Liver (tissue), 3 donors: ENCODE data around the gene SGK2.

Experiments used
- ATF3 ChIP-seq: IDR thresholded peaks from 2 replicates; pipeline ENCODE4 v1.6.1; 2016; ENCODE audit warnings: antibody characterized with exemption
- CTCF ChIP-seq: fragments of 150-350 bp; IDR thresholded peaks from 2 replicates; pipeline ENCODE4 v1.5.1; 2017; ENCODE audit warnings: improper control_type of control experiment, low read depth, low read length; ENCODE audit not compliant: missing input control
- EGR1 ChIP-seq, 2 donors: IDR thresholded peaks; 2 replicates each; pipeline ENCODE4 v1.6.1; 2016 to 2018; ENCODE audit warnings: antibody characterized with exemption in 2 of 2, low read depth in 2 of 2
- GABPA ChIP-seq, 2 donors: IDR thresholded peaks in 1 of 2; conservative IDR thresholded peaks in 1 of 2; 2 replicates each; pipeline ENCODE4 v1.6.1; 2016; ENCODE audit warnings: antibody characterized with exemption in 2 of 2, mild to moderate bottlenecking in 1 of 2, moderate library complexity in 1 of 2
- HNF4G ChIP-seq: IDR thresholded peaks from 2 replicates; pipeline ENCODE4 v1.6.1; 2016; ENCODE audit warnings: antibody characterized with exemption
- MAX ChIP-seq: IDR thresholded peaks from 2 replicates; pipeline ENCODE4 v1.6.1; 2016; ENCODE audit warnings: antibody characterized with exemption
- RAD21 ChIP-seq, 2 donors: IDR thresholded peaks; 2 replicates each; pipeline ENCODE4 v1.6.1; 2016; ENCODE audit warnings: antibody characterized with exemption in 2 of 2, mild to moderate bottlenecking in 2 of 2
- REST ChIP-seq: IDR thresholded peaks from 2 replicates; pipeline ENCODE4 v1.6.1; 2016; ENCODE audit warnings: antibody characterized with exemption, mild to moderate bottlenecking
- RXRA ChIP-seq, 2 donors: IDR thresholded peaks; 2 replicates each; pipeline ENCODE4 v1.6.1; 2017 to 2018; ENCODE audit warnings: antibody characterized with exemption in 2 of 2, mild to moderate bottlenecking in 1 of 2
- SP1 ChIP-seq: IDR thresholded peaks from 2 replicates; pipeline ENCODE4 v1.6.1; 2018; ENCODE audit warnings: antibody characterized with exemption, mild to moderate bottlenecking
- TAF1 ChIP-seq: conservative IDR thresholded peaks from 2 replicates; pipeline ENCODE4 v1.6.1; 2016; ENCODE audit warnings: antibody characterized with exemption, mild to moderate bottlenecking
- YY1 ChIP-seq: IDR thresholded peaks from 2 replicates; pipeline ENCODE4 v1.6.1; 2016; ENCODE audit warnings: antibody characterized with exemption, mild to moderate bottlenecking
- donor health status: healthy.
- donor health status: healthy.

GRCh38 chr20:43570496-43570895 is 11.7 kb downstream of the SGK2 start:
- no peak for TF ChIP-seq CTCF
- no peak for TF ChIP-seq ATF3
- no peak for TF ChIP-seq GABPA (IDR thresholded peaks at IDR 0.05 in 1 of 2, conservative IDR thresholded peaks at IDR 0.05 in 1 of 2)
- TF ChIP-seq RAD21 (IDR thresholded peaks at IDR 0.05) = no peak
- TF ChIP-seq EGR1 (IDR thresholded peaks at IDR 0.05; ENCODE audit: low read depth in 2 of 2) = no peak
- peak in 1 of 2 donors; percentile 6 for TF ChIP-seq RXRA (IDR thresholded peaks at IDR 0.05)
- no peak for TF ChIP-seq REST
- TF ChIP-seq TAF1 = no peak
- TF ChIP-seq YY1 = no peak
- TF ChIP-seq MAX = no peak
- no peak for TF ChIP-seq SP1
- TF ChIP-seq HNF4G = no peak
